Right lobe of liver (tissue), 4 donors: Measurements from ENCODE around the gene TRIP12.

Experiments
- CTCF ChIP-seq, 4 donors: fragments of 200-600 bp in 3 of 4; fragments of 450-650 bp in 1 of 4; IDR thresholded peaks; one replicate each; pipeline versions ENCODE4 v1.5.1 to v1.8.0; 2016 to 2022; ENCODE audit warnings: antibody characterized with exemption in 4 of 4, mild to moderate bottlenecking in 2 of 4
- POLR2A ChIP-seq: fragments of 450-650 bp; IDR thresholded peaks from one replicate; pipeline ENCODE4 v1.6.1; 2017; ENCODE audit warnings: antibody characterized with exemption, mild to moderate bottlenecking
- donor health status: DM: no; HTN: no; CAD: no.
- donor health status: DM: no; HTN: no; CAD: no.
- donor health status: DM: no; HTN: yes; CAD: no.

GRCh38 chr2:229784791-229785190 is 137.0 kb downstream of the TRIP12 start:
- no peak for TF ChIP-seq CTCF (IDR thresholded peaks at IDR 0.05)
- TF ChIP-seq POLR2A: no peak
